A673 (cell line): ENCODE measurements around the gene IL15.

Experiments
- EZH2 ChIP-seq: fragments of 200-600 bp; sonication (generic); IDR thresholded peaks from 2 replicates; pipeline ENCODE4 v1.6.1; 2017; ENCODE audit warnings: borderline replicate concordance, low read depth, mild to moderate bottlenecking, mixed read lengths, antibody characterized with exemption, low read length; ENCODE audit not compliant: poor library complexity, severe bottlenecking
- TF ChIP-seq, protein P1 (sequence below): fragments of 300-800, 200-600 bp; sonication (generic); conservative IDR thresholded peaks from 2 replicates; pipeline ENCODE4 v1.5.1; 2017; ENCODE audit warnings: low read depth, mild to moderate bottlenecking, antibody characterized with exemption, low read length, moderate library complexity, mixed read lengths

DNA sequence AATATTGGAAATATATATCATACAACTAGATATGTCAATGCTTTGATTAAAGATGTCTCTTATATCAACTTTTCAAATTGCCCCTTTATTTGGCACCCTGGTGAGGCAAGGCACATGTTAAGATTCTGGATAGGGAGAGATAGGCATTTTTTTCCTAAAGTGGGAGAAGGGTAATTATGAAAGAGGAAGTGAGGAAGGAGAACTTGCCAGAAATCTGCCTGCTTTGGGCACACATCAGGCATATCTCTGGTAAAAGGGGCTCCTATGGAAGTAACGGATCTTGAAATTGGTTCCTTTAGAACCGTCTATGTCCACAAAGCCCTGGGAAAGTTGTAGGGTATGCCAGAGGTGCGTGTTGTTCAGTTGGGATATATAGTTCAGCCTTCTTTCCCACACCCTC lies 5.7 kb downstream of the IL15 start:
- TF ChIP-seq, protein P1, sequence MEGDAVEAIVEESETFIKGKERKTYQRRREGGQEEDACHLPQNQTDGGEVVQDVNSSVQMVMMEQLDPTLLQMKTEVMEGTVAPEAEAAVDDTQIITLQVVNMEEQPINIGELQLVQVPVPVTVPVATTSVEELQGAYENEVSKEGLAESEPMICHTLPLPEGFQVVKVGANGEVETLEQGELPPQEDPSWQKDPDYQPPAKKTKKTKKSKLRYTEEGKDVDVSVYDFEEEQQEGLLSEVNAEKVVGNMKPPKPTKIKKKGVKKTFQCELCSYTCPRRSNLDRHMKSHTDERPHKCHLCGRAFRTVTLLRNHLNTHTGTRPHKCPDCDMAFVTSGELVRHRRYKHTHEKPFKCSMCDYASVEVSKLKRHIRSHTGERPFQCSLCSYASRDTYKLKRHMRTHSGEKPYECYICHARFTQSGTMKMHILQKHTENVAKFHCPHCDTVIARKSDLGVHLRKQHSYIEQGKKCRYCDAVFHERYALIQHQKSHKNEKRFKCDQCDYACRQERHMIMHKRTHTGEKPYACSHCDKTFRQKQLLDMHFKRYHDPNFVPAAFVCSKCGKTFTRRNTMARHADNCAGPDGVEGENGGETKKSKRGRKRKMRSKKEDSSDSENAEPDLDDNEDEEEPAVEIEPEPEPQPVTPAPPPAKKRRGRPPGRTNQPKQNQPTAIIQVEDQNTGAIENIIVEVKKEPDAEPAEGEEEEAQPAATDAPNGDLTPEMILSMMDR, result no peak
- TF ChIP-seq EZH2, result no peak
